ENCODE results near the gene TAF3. TPM values are rescaled to one million over a fixed set of nuclear protein-coding genes. Genes with fewer than 3 reads are reported as not detected.

Gene TAF3
- total RNA-seq, 1 donor from 2014 or later: 6.2 TPM

DNA sequence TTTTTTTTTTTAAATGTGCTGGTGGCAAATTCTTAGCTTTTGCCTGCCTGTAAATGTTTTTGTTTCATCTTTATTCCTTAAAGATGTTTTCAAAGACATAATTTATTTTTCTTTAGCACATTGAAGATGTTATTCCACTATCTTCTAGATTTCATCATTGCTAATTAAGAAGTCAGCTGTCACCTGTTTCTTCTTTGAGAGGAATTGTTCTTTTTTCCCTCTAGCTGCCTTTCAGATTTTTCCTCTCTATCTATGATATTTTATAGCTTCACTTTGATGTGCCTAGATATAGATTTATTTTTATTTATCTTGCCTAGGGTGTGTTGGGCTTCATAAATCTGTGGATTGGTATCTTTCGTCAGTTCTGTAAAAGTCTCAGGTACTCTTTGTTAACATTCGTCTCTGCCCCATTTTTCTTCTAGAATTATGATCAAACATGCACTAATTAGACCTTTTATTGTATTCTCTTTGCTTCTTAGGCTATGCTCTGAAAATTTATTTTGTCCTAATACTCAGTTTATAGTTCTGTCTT is 186.2 kb downstream of the TAF3 start:
- Mint-ChIP-seq H3K4me1 (ENCODE audit: low read depth) (no peaks in the 10 kb centered on the region), H3K27me3 (ENCODE audit: low read depth) (no peaks in the 10 kb centered on the region), H3K4me3 (ENCODE audit: unreplicated experiment) (no peak overlapping the region), H3K9me3 (ENCODE audit: low read depth) (peaks cover 23% of the 10 kb centered on the region), H3K36me3 (ENCODE audit: low read depth) (peaks cover 8% of the 10 kb centered on the region), H3K27ac (ENCODE audit: unreplicated experiment) (no peak overlapping the region)
- TF ChIP-seq, protein P1, sequence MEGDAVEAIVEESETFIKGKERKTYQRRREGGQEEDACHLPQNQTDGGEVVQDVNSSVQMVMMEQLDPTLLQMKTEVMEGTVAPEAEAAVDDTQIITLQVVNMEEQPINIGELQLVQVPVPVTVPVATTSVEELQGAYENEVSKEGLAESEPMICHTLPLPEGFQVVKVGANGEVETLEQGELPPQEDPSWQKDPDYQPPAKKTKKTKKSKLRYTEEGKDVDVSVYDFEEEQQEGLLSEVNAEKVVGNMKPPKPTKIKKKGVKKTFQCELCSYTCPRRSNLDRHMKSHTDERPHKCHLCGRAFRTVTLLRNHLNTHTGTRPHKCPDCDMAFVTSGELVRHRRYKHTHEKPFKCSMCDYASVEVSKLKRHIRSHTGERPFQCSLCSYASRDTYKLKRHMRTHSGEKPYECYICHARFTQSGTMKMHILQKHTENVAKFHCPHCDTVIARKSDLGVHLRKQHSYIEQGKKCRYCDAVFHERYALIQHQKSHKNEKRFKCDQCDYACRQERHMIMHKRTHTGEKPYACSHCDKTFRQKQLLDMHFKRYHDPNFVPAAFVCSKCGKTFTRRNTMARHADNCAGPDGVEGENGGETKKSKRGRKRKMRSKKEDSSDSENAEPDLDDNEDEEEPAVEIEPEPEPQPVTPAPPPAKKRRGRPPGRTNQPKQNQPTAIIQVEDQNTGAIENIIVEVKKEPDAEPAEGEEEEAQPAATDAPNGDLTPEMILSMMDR (IDR thresholded peaks at IDR 0.05): no peak
- no peak for DNase-seq (ENCODE audit: low spot score)

DNA sequence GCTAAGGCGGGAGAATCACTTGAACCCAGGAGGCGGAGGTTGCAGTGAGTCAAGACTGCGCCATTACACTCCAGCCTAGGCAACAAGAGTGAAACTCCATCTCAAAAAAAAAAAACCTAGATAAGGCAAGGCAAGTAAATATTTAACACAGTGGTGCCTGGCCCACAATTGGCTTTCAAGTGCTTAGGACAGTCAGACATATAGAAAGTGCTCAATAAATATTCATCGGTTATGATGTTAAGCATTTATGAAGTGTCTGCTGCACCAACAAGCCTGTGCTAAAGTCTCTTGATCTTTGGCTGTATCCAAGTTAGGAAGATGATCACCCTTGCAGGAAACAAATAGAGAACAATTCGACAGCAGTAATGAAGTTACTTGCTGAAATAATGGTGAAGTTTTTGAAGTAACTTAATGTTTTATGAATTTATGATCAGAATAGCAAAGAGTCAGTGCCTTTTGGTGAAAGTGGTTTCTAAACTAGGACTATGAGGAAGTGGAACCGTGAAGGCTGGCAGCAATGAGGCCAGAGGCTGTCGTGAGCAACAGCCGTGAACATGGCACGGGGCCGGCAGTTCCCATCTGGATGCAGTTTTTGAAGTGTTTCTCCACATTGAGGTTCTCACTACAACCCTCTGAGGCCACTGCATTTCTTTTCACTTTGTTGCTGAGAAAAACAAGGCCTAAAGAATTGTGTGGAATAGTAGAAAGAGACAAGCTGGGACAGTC is 188.1 kb downstream of the TAF3 start:
- H3K36me3 Mint-ChIP-seq (ENCODE audit: low read depth): peaks cover 10% of the 10 kb centered on the region
- TF ChIP-seq, protein P1 (IDR thresholded peaks at IDR 0.05): no peak
- no peaks in the 10 kb centered on the region for H3K27me3 Mint-ChIP-seq (ENCODE audit: low read depth)
- no peak overlapping the region for H3K4me3 Mint-ChIP-seq (ENCODE audit: unreplicated experiment)
- DNase-seq (ENCODE audit: low spot score): no peak
- H3K9me3 Mint-ChIP-seq (ENCODE audit: low read depth): peaks cover 23% of the 10 kb centered on the region
- H3K27ac Mint-ChIP-seq (ENCODE audit: unreplicated experiment): no peak overlapping the region
- H3K4me1 Mint-ChIP-seq (ENCODE audit: low read depth): no peaks in the 10 kb centered on the region

DNA sequence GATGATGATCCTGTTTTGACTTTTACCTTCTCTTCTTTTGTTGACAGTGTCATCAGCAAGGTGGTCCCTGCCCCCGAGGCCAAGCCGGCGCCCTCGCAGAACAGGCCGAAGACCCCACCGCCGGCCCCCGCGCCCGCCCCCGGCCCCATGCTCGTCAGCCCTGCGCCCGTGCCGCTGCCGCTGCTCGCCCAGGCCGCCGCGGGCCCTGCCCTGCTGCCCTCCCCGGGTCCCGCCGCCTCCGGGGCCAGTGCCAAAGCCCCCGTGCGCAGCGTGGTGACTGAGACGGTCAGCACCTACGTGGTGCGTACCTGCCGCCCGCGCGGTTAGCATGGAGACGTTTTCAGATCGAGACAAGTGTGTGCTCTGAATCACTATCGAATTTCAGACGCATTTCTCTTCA is 190.7 kb downstream of the TAF3 start:
- H3K27me3 Mint-ChIP-seq (ENCODE audit: low read depth): no peaks in the 10 kb centered on the region
- H3K4me1 Mint-ChIP-seq (ENCODE audit: low read depth): no peaks in the 10 kb centered on the region
- H3K4me3 Mint-ChIP-seq (ENCODE audit: unreplicated experiment): no peak overlapping the region
- H3K9me3 Mint-ChIP-seq (ENCODE audit: low read depth): peaks cover 10% of the 10 kb centered on the region
- TF ChIP-seq, protein P1 (IDR thresholded peaks at IDR 0.05): no peak
- H3K36me3 Mint-ChIP-seq (ENCODE audit: low read depth): peaks cover 12% of the 10 kb centered on the region
- H3K27ac Mint-ChIP-seq (ENCODE audit: unreplicated experiment): no peak overlapping the region
- DNase-seq (ENCODE audit: low spot score): no peak

DNA sequence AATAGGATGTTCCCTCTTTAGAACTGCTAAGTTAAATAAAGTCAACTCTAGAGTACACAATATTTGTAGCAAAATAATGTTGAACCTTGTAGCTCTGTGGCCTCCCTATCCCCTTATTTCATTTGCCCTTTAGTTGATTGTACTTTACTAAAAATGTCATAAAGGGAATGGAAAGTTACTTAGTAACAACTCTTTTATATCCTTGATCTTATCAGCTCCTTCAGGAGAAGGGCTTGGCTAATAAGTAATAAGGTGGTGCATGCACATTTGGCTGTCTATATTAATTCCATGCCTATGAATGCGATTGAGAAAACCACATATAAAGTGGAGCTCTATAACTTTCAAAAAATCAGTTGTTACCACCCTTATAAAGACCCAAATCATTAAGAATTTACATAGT is 194.7 kb downstream of the TAF3 start:
- TF ChIP-seq, protein P1 (IDR thresholded peaks at IDR 0.05): no peak
- Mint-ChIP-seq H3K27ac (ENCODE audit: unreplicated experiment) (no peak overlapping the region), H3K4me3 (ENCODE audit: unreplicated experiment) (no peak overlapping the region), H3K36me3 (ENCODE audit: low read depth) (peaks cover 12% of the 10 kb centered on the region), H3K27me3 (ENCODE audit: low read depth) (no peaks in the 10 kb centered on the region), H3K9me3 (ENCODE audit: low read depth) (no peaks in the 10 kb centered on the region), H3K4me1 (ENCODE audit: low read depth) (peaks cover 16% of the 10 kb centered on the region)
- no peak for DNase-seq (ENCODE audit: low spot score)

DNA sequence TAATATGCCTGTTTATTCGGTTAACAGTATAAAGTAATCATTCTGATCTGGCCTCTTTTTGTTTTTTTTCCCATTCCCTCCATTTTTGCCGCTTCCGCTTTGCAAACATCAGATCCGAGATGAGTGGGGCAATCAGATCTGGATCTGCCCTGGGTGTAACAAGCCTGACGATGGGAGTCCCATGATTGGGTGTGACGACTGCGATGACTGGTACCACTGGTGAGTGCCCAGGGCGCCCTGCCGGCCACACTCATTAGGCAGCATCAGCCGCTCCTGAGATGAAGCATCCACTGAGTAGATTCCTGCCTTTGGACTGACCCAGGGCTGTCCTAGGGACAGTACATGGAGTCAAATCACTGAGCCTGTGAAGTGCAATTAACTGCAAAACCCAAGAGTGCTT is 195.3 kb downstream of the TAF3 start:
- no peaks in the 10 kb centered on the region for H3K9me3 Mint-ChIP-seq (ENCODE audit: low read depth)

More for the DNA sequence above, 195.3 kb downstream of the TAF3 start:
- Mint-ChIP-seq H3K27me3 (ENCODE audit: low read depth) (no peaks in the 10 kb centered on the region), H3K27ac (ENCODE audit: unreplicated experiment) (no peak overlapping the region), H3K4me1 (ENCODE audit: low read depth) (peaks cover 16% of the 10 kb centered on the region), H3K4me3 (ENCODE audit: unreplicated experiment) (no peak overlapping the region), H3K36me3 (ENCODE audit: low read depth) (peaks cover 12% of the 10 kb centered on the region)
- TF ChIP-seq, protein P1 (IDR thresholded peaks at IDR 0.05): no peak
- no peak for DNase-seq (ENCODE audit: low spot score)

Measured in chondrocyte (in vitro differentiated cells).